HG02885 (cell line): ENCODE results near the gene SMARCD1.
"Not testable (repeated sequence)": the region's sequence is repeated elsewhere in the genome, so short reads cannot be mapped to it uniquely, and the experiment has no call there.

Experiments used
- ATAC-seq: cut with Tn5 transposase; IDR thresholded peaks from one replicate; pipeline ENCODE4 v1.9.1; 2021; ENCODE audit warnings: mild to moderate bottlenecking; ENCODE audit not compliant: unreplicated experiment, poor library complexity

The SMARCD1 gene

DNA sequence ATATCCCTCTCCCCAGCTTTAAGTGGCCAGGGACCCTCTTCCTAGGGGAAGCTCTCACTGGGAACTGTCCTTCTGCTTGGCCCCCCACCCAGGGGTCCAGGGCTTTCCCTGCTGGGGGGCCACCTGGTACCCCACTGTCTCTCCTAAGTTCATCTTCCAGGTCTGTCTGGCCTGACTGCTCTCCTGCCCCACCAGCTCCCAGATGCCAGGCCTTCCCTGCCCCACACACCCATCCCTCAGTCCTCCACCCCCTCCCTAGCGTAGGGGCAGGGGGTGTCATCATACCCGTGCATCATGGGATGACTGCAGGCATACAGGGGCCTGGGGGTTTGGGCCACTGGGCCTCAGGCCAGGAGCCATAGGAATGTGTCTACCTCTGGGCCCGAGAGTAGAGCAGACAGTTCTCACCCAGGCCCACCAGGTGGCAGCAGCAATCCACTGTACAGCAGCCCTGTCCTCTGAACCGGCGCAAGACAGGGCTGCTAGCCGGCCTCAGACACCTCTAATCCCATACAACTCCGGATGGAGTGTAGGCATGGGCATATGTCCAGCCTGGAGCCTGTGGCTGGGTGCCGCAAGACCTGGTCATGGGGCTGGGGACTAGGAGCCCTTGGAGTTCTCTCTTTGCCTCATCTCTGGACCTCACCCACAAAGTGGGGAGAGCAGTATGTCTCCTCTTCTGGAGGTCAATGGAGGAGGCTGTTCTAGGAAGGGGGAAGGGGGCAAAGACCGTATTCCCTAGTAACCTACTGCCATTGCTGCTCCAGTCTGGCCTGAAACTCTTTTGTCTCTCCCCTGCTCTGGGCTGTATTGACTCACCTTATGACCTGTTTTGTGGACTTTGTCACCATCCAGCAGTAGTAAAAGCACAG, 10.0 kb upstream of the SMARCD1 start:
- peak; percentile 88 for ATAC-seq

DNA sequence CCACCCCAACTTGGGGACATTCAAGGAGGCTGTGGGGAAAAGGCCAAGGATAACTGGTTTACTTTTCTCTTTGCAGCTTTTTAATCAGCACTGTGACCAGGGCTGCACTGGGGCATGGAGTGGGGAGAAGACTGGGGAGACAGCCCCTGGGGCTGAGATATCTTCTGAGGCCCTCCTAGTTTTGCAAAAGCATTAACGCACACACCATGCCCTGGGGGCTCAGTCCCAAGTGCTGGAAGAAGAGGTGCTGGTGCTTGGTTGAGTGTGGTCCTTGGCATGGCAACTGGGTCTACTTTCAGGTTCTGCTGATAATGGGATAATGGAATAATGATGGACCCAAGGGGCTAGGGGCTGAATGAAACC, 9.4 kb upstream of the SMARCD1 start:
- ATAC-seq: no peak

DNA sequence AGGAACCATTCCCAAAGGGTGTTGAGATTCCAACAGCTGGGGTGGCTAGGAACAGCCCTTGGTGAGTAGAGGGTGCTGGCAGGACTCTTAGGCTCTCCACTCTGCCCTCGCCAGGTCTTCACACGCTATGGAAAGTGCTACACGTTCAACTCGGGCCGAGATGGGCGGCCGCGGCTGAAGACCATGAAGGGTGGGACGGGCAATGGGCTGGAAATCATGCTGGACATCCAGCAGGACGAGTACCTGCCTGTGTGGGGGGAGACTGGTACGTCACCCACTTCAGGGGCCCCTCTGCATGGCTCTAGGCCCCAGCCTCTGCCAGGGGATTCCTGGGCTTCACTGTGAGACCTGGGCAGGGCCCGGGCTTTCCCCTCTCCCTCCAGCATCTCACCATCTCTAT, 8.0 kb upstream of the SMARCD1 start:
- no peak for ATAC-seq

DNA sequence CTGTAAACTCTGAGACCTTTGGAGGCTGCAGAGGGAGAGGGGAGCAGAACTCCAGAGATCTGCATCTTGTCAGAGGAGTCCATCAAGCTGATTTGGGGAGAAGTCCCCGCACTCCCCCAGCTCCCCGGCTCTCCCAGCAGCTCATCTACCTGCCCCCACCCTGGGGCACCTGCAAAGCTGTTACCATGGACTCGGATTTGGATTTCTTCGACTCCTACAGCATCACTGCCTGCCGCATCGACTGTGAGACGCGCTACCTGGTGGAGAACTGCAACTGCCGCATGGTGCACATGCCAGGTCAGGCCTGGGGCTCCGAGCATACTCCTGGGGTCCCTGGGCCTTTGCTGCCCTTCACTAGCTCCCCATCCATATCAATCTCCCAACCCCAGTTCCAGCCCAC, 6.9 kb upstream of the SMARCD1 start:
- no peak for ATAC-seq

DNA sequence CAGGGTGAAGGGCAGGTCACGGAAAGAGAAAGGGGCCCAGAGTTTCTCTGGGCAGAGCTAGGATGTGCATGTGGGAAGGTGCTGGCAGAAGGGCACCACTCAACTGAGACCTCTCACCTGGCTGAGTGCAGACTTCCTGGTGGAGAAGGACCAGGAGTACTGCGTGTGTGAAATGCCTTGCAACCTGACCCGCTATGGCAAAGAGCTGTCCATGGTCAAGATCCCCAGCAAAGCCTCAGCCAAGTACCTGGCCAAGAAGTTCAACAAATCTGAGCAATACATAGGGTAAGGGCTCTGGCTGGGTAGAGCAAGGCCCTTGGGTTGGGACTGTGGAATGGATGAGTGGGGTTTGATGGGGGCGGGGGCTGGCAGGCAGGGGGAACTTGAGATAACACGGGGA, 5.4 kb upstream of the SMARCD1 start:
- ATAC-seq: no peak

DNA sequence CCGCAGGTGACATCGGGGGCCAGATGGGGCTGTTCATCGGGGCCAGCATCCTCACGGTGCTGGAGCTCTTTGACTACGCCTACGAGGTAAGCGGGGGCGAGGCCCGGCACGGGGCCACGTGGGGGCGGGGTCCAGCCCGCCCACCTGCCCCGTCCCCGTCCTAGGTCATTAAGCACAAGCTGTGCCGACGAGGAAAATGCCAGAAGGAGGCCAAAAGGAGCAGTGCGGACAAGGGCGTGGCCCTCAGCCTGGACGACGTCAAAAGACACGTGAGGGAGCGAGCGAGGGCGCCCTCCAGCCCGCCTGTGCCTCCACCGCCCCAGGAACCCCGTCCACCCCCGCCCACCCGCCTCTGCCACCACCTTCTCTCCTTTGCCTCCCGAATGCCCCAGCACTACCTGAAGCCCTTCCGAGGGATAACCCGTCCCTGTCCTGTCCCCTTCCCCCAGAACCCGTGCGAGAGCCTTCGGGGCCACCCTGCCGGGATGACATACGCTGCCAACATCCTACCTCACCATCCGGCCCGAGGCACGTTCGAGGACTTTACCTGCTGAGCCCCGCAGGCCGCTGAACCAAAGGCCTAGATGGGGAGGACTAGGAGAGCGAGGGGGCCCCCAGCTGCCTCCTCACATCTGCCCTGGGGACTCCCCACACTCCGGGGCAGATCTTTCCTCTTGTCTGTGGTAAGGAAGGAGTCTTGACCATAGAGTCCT, 3.9 kb upstream of the SMARCD1 start:
- no peak for ATAC-seq

DNA sequence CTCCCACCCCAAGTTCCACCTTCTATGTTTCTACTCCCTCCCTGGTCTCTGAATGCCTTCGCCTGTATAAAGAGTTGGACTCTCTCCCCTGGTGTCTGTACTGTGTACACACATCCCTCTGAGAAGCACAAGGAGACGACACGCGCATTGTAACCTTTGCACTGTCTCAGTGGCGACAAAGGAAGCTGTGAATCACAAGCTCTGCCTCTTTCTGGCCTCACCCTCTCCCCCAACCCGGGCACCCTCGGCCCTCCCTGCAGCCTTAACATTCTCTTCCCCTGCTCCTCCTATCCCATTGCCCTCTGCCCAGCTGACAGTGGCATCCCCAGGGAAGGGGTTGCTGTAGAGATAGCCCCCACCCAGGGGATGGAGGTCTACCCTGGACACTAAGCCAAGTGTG, 2.5 kb upstream of the SMARCD1 start:
- no peak for ATAC-seq

DNA sequence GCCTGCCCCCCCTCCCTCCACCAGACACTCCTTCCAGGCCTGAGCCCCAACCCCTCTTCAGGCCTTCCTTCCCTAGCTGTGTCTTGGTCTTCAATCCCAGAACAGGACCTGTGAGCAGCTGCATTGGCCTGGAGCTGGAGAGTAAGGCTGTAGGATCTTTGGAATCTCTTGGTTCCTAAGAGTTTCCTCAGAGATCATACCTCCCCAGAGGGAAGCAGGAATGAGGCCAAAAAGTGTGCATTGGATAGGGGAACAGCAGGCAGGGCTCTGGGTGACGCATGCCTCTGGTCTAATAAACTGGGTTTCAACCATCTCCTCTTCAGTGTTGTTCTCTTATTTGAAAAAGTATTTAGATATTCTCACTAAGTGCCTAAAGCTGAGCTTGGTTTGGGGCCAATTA, 1.8 kb upstream of the SMARCD1 start:
- no peak for ATAC-seq

DNA sequence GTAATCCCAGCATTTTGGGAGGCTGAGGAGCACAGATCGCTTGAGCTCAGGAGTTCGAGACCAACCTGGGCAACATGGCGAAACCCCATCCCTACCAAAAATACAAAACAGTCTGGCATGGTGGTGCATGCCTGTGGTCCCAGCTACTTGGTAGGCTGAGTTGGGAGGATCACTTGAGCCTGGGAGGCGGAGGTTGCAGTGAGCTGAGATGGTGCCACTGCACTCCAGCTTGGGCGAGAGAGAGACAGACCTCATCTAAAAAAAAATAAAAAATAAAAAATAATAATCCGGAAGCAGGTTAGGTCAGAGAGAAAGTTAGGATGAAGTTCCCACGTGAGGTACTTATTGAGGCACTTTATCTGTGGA, 750 bp upstream of the SMARCD1 start:
- not testable (repeated sequence) for ATAC-seq

DNA sequence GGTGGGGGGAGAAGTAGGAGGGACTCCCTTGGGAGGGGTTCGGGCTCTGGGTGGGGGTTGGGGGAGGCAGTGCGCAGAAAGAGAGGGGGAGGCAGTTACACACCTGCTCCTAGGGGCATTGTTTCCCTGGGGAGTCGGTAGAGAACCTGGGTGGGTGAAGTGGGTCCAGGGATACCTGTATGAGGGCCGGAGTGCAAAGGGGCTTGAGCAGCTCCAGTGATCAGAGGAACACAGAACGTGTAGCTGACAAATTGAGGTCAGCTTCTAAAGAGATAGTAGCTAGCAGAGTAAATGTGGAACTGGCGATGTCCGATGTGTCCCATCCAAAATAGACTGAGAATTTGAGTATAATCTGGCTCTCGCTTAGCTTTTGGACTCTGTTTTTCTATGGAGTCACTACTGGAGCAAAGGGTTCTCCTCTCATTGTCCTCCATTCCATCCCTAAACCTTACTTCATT, 502 bp downstream of the SMARCD1 start:
- ATAC-seq: no peak

DNA sequence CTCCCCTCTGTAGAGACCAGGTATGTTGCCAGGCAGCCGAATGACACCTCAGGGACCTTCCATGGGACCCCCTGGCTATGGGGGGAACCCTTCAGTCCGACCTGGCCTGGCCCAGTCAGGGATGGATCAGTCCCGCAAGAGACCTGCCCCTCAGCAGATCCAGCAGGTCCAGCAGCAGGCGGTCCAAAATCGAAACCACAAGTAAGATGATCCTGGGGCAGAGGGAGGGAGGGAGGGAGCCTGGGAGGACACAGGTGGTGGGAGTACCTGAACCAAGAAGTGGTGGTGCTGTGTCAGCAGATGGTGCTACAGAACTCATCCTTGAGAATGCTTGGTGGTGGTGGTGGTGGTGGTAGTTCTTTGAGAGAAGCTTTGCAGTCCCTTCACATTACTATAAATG, 1.0 kb downstream of the SMARCD1 start:
- no peak for ATAC-seq

DNA sequence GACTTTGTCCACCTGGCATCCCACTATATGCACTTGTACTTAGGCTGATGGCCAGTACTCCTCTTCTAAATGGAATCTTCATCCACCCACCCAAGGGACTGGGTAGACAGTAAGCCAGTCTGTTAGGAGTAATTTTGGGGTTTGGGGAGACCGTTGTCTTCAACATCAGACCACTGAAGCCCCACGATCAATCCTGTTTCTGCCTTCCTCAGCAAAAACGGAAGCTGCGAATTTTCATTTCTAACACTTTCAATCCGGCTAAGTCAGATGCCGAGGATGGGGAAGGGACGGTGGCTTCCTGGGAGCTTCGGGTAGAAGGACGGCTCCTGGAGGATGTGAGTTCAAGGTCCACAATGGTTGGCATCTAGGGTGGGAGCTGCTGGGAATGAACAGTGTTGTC, 2.0 kb downstream of the SMARCD1 start:
- no peak for ATAC-seq

DNA sequence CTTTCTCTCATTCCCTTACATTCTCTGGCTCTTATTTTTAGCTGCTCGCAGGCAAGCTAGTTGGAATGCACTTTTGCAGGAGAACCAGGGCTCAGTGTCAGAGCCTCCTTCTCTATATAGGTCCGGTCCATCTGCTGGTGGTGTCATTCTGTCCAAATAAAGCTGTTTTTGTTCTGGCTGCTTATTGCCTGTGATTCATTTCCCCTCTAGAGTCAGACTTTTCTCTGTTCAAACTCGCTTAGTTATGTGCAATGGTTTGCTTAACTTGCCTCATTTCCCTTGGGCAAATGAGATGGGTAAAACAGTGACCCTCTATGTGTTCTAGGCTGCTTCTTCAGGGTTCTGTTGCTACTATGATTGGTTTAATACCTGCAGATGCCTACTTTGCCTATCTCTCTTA, 2.9 kb downstream of the SMARCD1 start:
- no peak for ATAC-seq

DNA sequence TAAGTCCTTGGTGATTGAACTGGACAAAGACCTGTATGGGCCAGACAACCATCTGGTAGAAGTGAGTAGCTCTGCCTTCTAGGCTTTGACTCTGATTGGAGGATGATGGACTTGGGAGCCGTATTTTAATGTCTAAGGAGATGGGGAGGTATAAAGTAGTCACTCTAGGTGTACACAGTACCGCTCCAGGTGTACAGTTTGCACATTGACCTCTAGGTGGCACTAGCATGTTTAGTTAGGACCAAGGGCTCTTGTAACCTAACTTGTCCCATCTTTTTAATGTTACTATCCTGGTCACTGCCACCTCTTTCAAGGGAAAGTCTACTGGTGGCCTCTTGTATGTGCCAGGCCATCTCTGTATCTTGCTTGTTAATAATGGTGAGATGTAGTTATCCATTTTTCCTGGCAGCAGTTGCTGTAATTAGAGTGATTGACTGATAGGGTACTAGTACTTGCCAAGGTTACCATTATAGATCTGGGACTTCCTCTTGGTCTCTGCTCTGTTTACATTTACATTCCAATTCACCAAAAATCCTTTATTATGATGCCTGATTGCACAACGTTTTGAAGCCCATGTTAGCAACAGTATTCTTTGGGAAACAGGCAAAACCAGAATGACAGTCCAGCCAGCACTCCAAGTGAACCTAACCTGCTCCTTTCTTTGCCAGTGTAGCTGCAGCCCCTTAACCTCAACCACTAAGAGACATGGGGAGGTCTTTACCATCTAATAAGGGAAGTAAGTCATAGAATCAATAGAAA, 3.6 kb downstream of the SMARCD1 start:
- ATAC-seq: peak; percentile 38

DNA sequence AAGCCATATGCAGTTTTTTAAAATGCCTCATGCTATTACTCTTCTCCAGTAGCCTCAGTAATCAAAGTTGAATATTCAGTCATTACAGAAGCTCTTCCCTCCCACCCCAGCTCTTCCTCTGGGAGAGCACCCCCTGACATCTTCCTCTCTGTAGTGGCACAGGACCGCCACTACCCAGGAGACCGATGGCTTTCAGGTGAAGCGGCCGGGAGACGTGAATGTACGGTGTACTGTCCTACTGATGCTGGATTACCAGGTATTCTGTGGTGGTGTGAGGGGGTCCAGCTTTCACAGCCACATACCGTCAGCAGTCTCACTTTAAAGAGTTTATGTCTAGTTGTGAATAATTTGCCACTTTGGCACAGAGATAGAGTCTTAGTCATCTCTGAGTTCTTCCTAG, 4.6 kb downstream of the SMARCD1 start:
- ATAC-seq: no peak

DNA sequence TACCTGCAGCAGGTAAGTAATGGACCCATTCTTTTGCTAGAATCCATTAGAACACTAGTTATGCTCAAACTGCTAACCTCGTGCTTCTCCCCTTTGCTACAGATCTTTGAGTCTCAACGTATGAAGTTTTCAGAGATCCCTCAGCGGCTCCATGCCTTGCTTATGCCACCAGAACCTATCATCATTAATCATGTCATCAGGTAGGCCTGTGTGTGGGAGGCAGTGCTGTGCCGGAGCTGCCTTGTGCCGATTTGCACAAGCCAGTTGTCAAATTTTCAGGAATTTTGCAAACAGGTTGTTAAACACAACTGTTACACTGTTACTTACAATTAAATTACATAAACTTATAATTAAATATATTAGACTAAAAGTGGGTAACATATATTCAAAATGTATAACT, 5.2 kb downstream of the SMARCD1 start:
- ATAC-seq: no peak

DNA sequence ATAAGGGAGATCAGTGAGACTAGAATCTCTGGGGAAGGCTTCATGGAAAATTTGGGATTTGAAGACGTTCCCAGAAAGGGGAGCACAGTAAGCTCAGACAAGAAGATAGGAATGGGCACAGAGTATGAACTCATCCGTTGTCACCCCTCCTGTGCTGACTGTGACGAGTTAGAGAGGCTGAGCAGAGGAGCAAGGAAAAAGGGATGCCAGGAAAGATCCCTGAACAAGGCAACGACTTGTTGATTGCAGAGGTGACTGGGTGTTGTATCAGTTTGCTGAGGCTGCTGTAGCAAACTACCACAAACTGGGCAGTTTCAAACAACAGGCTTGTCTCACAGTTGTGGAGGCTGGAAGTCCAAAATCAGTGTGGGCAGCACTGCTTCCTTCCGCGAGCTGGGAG, 12.8 kb downstream of the SMARCD1 start:
- ATAC-seq: no peak

DNA sequence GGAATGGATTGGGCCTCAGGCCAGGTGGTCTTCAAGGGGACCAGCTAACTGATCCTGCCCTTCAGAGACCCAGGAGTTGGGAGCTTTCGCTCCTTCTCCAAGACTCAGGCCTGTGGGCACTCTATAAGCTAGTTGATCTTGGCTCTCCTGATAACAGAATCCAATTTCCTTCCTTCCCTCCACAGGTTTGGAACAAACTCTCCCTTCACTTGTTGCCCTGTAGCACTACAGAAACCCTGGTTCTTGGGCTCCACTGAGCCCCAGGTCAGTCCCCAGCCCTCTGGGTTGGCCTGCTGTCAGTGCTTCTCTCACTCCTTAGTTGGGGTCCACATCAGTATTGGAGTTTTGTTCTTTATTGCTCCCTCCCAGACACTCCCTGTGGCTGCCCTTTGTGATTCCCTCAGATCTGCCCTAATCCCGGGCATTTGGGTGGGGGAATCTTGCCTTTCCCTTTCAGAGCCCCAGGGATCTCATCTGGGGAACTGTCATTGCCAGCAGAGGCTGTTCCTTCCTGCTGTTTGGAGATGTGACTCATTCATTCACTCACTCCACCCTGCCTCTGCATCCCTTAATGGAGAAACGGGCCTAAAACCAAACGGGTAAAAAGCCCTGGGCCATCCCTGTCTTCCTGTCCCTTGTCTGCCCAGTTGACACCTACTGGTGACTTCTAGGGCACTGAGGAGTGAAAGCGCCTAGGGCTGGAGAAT, 14.3 kb downstream of the SMARCD1 start:
- no peak for ATAC-seq

DNA sequence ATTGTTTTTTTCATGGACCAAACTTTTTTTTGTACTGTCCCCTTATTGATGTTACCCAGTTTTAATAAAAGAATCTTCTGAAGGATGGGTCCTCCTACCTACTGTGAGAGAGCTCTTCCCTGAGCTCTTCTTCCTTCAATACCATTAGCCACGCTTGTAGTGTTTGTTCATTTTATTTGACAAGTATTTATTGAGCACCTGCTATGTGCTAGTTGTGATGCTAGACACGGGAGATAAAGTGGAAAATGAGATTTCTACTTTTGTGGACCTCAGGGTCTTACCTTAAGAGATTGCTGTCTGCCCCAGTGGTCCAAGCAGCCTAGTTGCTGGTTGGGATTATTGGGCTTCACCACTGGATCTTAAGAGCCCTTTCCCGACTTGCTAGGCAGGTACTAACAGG, 15.4 kb downstream of the SMARCD1 start:
- ATAC-seq: no peak

DNA sequence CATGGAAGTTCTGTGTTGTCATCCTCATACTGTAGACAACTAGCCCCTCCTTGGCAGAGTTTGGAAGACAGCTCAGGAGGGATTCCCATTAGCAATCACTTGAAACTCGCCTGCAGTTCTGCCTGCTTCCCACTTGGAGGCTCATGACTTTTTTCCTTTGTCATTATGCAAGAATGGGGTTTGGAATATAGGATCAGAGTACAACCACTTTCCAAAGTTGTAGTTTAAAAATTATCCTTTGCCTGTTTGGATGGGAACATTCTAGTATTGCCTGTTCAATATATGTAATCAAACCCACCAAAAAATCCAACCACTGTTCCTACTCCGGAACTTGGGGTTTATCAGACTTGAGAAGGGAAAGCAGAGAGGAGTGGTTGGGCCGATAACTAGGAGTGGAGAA, 16.5 kb downstream of the SMARCD1 start:
- ATAC-seq: no peak

DNA sequence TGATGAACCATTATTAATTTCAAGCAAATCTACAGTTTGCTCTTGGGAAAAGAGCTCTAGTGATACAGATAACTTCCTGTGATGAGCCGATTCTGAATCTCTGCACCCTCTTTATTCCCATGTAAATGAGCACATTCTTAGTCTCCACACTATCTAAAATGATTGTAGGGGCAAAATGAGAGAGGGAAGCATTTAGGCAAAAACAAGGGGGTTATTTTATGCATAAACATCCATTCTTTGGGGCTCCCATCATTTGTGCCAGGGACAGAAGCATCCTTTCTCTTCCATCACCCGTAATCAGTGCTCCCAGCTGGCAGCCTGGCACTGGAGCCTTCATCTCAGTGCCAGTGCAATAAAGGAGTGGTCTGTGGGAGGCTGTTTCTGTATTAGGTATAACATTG, 17.0 kb downstream of the SMARCD1 start:
- ATAC-seq: no peak
